ENCODE measurements around the gene KRTAP19-8.

KRTAP19-8 gene

DNA sequence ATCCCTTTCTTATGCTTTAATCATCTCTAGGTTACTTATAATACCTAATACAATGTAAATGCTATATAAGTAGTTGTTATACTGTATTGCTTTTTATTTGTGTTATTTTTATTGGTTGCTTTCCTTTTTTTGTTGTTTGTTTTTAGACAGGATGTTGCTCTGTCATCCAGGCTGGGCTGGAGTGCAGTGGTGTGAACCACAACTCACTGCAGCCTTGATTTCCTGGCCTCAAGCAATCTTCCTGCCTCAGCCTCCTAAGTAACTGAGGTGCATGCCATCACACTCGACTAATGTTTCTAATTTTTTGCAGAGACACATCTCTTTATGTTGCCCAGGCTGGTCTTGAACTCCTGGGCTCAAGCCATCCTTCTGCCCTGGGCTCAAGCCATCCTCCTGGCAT, 26.9 kb downstream of the KRTAP19-8 start:
- DNase-seq, result no peak

- no peak for DNase-seq
Measured at GRCh38 chr21:31008355-31008754, 29.9 kb downstream of the KRTAP19-8 start.

- DNase-seq, result no peak
Measured at GRCh38 chr21:31005019-31005418, 33.3 kb downstream of the KRTAP19-8 start.

GRCh38 chr21:31003471-31003870, 34.8 kb downstream of the KRTAP19-8 start:
- no peak for DNase-seq

GRCh38 chr21:30997541-30997940, 40.7 kb downstream of the KRTAP19-8 start:
- DNase-seq, result no peak

- no peak for DNase-seq
Measured at GRCh38 chr21:30996728-30997127, 41.5 kb downstream of the KRTAP19-8 start.

DNA sequence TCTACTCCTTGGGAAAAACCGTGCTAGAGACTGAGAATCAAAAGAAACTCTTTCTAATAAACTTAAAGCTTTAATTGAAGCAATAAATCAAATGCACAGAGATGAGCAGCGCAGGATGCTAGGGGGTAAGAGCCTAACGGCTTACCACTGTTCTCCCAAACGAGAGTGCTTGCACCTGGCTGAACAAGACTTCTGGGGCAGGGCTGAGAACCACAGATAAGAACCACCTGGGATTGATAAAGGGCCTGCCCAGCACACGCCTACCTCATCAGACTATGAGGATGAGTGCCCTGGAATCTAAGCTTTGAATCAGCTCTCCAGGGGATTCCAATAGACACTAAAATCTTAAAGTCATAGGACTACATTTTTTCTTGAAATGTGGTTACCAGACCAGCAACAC, 43.3 kb downstream of the KRTAP19-8 start:
- no peak for DNase-seq

GRCh38 chr21:30990514-30991262, 47.6 kb downstream of the KRTAP19-8 start:
- no peak for DNase-seq

- no peak for DNase-seq
Measured at GRCh38 chr21:30988706-30989105, 49.6 kb downstream of the KRTAP19-8 start.

Measured in activated T-cell treated with anti-CD3 and anti-CD28 coated beads, Interleukin-2, amount 50 U/mL, for 1 hour (primary cell).